Measurements from ENCODE around the gene SORL1. TPM values are rescaled to one million over a fixed set of nuclear protein-coding genes. Genes with fewer than 3 reads are reported as not detected.

SORL1 gene
- total RNA-seq, 1 experiment from 2014 or later = 6.1 TPM

DNA sequence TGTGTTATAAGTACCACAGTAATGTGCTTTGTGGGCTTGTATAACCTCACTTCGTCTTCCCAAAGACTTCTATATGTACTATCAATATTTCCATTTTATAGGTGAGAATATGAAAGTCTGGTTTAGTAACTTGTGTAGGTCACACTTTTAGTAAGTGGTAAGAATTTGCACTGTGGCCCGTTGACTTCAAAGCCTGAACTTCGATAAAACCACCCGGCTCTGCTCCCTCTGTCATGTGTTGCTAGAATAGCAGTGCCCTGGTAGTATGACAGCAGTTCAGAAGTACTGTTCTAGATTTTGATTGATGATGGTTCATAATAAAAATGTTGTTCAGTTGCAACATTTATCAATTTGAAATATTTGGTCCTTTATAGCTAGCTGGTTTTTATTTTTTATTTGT is 110.9 kb downstream of the SORL1 start:
- no peak overlapping the region for H3K4me3 Mint-ChIP-seq (ENCODE audit: low read depth, unreplicated experiment)
- no peaks in the 10 kb centered on the region for H3K9me3 Mint-ChIP-seq (ENCODE audit: low read depth, unreplicated experiment)
- DNase-seq = no peak
- H3K27ac Mint-ChIP-seq (ENCODE audit: unreplicated experiment) = no peak overlapping the region
- no peaks in the 10 kb centered on the region for H3K27me3 Mint-ChIP-seq (ENCODE audit: unreplicated experiment)
- BruUV-seq (replicated peaks) = no TSS peak
- CTCF ChIA-PET = no interaction called here
- TF ChIP-seq, protein P1, sequence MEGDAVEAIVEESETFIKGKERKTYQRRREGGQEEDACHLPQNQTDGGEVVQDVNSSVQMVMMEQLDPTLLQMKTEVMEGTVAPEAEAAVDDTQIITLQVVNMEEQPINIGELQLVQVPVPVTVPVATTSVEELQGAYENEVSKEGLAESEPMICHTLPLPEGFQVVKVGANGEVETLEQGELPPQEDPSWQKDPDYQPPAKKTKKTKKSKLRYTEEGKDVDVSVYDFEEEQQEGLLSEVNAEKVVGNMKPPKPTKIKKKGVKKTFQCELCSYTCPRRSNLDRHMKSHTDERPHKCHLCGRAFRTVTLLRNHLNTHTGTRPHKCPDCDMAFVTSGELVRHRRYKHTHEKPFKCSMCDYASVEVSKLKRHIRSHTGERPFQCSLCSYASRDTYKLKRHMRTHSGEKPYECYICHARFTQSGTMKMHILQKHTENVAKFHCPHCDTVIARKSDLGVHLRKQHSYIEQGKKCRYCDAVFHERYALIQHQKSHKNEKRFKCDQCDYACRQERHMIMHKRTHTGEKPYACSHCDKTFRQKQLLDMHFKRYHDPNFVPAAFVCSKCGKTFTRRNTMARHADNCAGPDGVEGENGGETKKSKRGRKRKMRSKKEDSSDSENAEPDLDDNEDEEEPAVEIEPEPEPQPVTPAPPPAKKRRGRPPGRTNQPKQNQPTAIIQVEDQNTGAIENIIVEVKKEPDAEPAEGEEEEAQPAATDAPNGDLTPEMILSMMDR (IDR thresholded peaks at IDR 0.05; ENCODE audit: unreplicated experiment) = no peak
- intact Hi-C loops (cut with micrococcal nuclease; ENCODE audit: unreplicated experiment) = no loop called here
- H3K36me3 Mint-ChIP-seq (ENCODE audit: insufficient read depth, unreplicated experiment) = no peaks in the 10 kb centered on the region
- no peaks in the 10 kb centered on the region for H3K4me1 Mint-ChIP-seq (ENCODE audit: low read depth, unreplicated experiment)

DNA sequence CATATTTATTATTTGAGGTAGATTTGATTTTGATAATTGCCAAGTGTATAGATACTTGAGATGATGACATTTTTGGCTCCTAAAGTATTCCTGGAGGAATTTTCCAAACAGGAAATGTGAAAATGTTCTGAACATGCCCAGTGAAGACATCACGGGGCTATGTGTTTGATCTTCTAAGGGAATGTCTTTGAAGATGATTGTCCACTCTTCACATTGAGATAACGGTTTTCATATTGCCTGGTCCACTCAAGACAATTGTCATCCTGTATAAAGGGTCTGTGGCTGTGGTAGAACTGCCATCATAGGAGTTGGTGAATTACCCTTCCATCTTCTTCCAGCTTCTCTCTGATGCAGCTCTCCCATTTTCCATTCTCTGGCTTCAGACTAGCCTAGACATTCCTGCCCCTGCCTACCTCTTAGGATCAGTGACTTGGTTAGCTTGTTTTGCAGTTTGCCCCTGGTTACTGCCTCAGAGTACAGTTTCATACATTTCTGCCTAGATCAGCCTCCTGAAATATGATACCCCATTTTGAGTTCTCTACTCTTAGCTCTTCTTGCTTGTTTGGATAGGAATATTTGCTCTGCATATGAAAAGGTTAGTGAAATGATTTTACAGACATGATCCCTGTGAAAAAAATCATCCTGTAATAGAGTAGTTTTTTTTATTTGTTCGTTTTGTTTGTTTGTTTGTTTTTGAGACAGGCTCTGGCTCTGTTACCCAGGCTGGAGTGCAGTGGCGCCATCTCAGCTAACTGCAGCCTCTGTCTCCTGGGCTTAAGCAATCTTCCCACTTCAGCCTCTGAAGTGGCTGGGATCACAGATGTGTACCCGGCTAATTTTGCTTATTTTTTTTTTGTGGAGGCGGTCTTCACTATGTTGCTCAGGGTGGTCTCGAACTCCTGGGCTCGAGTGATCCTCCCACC is 112.0 kb downstream of the SORL1 start:
- DNase-seq = no peak
- no peaks in the 10 kb centered on the region for H3K27me3 Mint-ChIP-seq (ENCODE audit: unreplicated experiment)
- TF ChIP-seq, protein P1 (IDR thresholded peaks at IDR 0.05; ENCODE audit: unreplicated experiment) = no peak
- BruUV-seq (replicated peaks) = no TSS peak
- intact Hi-C loops (cut with micrococcal nuclease; ENCODE audit: unreplicated experiment) = no loop called here
- no peaks in the 10 kb centered on the region for H3K9me3 Mint-ChIP-seq (ENCODE audit: low read depth, unreplicated experiment)
- no peak overlapping the region for H3K4me3 Mint-ChIP-seq (ENCODE audit: low read depth, unreplicated experiment)
- H3K4me1 Mint-ChIP-seq (ENCODE audit: low read depth, unreplicated experiment) = no peaks in the 10 kb centered on the region
- CTCF ChIA-PET = interaction anchor here (0.7 kb wide), 1 partner anchor 9 kb away, joined by 4 read pairs; no protein-coding TSS in a partner anchor
- H3K27ac Mint-ChIP-seq (ENCODE audit: unreplicated experiment) = no peak overlapping the region
- no peaks in the 10 kb centered on the region for H3K36me3 Mint-ChIP-seq (ENCODE audit: insufficient read depth, unreplicated experiment)

DNA sequence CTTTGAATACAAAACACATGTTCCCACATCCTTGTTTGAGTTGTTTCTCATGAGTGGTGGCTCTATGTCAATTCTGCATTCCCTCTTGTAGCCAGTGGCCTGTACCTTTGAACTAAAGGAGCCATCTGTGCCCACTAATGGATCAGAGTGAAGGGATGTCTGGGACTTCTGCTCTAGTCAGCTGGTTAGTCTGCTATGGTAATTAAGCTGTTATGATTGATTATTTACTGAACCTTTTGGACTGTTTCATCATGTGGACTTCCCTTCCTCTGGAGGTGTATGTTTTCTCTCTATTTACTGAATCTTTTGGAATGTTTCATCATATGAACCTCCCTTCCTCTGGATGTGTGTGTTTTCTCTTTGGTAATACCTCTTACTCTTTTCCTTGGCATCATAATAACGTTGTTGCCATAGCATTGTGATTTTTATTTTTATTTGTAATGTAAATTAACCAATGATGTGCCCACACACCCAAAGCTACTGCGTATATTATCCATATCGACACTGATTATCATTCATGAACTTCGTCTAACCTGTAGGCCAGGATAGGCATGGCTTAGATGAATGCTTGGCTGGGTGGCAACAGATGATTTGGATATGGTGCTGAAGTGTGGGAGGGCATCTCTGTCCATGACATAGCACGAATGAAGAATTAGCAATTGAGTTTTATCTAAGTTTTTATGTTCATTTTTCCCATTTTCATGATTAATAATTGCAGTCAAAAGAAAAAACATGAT is 113.0 kb downstream of the SORL1 start:
- Mint-ChIP-seq H3K4me3 (ENCODE audit: low read depth, unreplicated experiment) (no peak overlapping the region), H3K36me3 (ENCODE audit: insufficient read depth, unreplicated experiment) (no peaks in the 10 kb centered on the region), H3K27ac (ENCODE audit: unreplicated experiment) (no peak overlapping the region), H3K27me3 (ENCODE audit: unreplicated experiment) (no peaks in the 10 kb centered on the region), H3K9me3 (ENCODE audit: low read depth, unreplicated experiment) (no peaks in the 10 kb centered on the region), H3K4me1 (ENCODE audit: low read depth, unreplicated experiment) (no peaks in the 10 kb centered on the region)
- no peak for DNase-seq
- TF ChIP-seq, protein P1 (IDR thresholded peaks at IDR 0.05; ENCODE audit: unreplicated experiment) = no peak
- intact Hi-C loops (cut with micrococcal nuclease; ENCODE audit: unreplicated experiment) = no loop called here
- CTCF ChIA-PET = no interaction called here
- BruUV-seq (replicated peaks) = no TSS peak

DNA sequence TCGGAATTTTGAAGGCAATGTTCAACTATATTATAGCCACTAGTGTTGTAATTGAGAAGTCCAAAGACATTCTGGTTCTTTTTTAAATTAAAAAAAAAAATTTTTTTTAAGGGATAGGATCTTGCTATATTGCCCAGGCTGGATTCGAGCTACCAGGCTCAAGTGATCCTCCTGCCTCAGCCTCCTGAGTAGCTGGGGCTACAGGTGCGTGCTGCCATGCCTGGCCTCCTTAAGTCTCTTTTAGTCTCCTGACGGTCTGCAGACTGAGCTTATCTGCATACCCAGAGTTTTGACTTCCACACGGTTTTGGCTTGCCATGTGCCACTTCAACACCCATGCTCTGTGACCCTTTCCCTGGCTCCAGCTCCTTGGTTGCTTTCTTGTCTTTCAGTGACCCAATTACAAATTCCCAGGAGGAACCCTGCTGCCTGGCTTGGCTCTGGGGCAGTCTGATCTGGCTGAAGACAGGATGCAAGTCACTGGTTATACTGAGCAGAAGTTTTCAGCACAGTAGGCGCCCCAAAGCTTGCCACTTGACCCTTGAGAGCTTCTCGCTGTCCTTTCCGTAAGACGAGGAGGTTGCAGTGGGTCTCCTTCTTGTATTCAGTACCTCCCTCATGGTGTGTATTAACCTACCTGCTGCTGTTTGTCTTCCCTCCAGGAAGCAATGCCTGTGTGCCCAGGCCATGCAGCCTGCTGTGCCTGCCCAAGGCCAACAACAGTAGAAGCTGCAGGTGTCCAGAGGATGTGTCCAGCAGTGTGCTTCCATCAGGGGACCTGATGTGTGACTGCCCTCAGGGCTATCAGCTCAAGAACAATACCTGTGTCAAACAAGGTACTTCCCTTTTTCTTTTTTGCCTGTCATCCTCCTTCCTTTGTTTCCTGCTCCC is 114.4 kb downstream of the SORL1 start:
- H3K4me1 Mint-ChIP-seq (ENCODE audit: low read depth, unreplicated experiment) = no peaks in the 10 kb centered on the region
- H3K9me3 Mint-ChIP-seq (ENCODE audit: low read depth, unreplicated experiment) = no peaks in the 10 kb centered on the region
- TF ChIP-seq, protein P1 (IDR thresholded peaks at IDR 0.05; ENCODE audit: unreplicated experiment) = no peak
- CTCF ChIA-PET = no interaction called here
- H3K36me3 Mint-ChIP-seq (ENCODE audit: insufficient read depth, unreplicated experiment) = no peaks in the 10 kb centered on the region
- H3K4me3 Mint-ChIP-seq (ENCODE audit: low read depth, unreplicated experiment) = no peak overlapping the region
- no peaks in the 10 kb centered on the region for H3K27me3 Mint-ChIP-seq (ENCODE audit: unreplicated experiment)
- no peak overlapping the region for H3K27ac Mint-ChIP-seq (ENCODE audit: unreplicated experiment)
- intact Hi-C loops (cut with micrococcal nuclease; ENCODE audit: unreplicated experiment) = no loop called here
- DNase-seq = no peak
- BruUV-seq (replicated peaks) = no TSS peak

All from Calu3 (cell line).